Activated naive CD4-positive, alpha-beta T cell treated with Interleukin-2 at 50 U/mL for 16 hours (primary cell): ENCODE data around the gene FCHSD2.
A peak's percentile ranks its signal among the peaks of the same experiment; 100 is the strongest.

ENCODE experiments used
- DNase-seq: peaks from one replicate; pipeline ENCODE4 v3.0.0-alpha.2; 2020

The FCHSD2 gene

GRCh38 chr11:73142128-73142377 lies at the start of gene FCHSD2:
Gene FCHSD2 (minus strand): TSS chr11:73142318. CDS start chr11:73141877, 441 bp downstream.
- no peak for DNase-seq

DNA sequence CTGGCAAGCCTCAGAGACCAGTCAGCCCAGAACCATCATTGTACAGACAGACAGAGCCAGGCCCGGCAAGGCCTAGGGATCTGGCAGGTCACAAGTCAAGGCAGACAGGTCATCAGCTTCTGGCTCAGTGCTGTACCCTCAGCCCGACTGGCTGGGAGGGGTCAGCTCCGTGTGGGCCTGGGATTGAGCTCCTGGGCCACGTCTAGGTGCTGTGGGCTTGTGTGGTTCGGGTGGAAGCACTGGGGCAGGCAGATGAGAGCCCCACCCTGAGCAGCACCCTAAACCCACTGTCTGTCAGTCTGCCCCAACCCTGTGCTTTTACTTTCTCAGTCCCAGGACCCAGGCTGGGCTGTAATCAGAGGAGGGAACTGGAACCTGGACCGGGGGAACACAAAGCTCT lies 49.0 kb upstream of the FCHSD2 start:
- DNase-seq = no peak

DNA sequence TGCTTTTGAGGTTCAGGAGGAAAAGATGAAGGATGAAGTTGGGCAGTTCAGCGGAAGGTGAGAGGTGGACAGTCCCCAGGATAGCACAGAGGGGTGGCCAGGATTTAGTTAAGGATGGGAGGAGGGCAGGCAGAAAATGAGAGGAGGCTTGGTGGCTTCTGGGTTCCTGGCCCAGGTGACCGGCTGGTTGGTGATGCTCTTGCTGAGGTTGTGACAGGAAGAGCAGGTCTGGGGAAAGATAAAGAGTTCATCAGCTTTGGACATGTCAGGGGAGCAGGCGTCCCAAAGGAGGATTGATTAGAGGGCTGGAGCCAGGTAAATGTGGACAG lies 48.4 kb upstream of the FCHSD2 start:
- no peak for DNase-seq

GRCh38 chr11:73189723-73190556 lies 47.8 kb upstream of the FCHSD2 start:
- no peak for DNase-seq

DNA sequence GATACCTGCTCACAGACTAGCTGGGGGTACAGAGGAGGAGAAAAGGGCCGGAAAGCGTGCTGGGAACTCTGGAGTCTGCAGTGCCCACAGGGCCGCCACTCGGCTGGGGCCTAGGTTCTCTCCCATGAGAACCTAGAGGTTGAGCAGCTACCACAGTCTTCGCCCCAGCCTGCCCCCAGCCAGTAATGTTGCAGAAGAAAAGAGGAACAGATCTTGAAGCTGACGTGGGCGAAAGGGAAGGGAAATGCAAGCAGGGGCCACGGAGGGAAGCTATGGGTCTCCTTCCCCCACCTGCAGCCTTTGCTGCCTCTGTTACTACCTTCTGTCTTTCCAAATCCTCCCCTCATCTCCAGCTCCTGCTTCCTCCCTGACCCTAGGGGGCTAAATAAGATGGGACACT lies 47.2 kb upstream of the FCHSD2 start:
- no peak for DNase-seq

- no peak for DNase-seq
These were observed 46.2 kb upstream of the FCHSD2 start for GRCh38 chr11:73188301-73188700.

DNA sequence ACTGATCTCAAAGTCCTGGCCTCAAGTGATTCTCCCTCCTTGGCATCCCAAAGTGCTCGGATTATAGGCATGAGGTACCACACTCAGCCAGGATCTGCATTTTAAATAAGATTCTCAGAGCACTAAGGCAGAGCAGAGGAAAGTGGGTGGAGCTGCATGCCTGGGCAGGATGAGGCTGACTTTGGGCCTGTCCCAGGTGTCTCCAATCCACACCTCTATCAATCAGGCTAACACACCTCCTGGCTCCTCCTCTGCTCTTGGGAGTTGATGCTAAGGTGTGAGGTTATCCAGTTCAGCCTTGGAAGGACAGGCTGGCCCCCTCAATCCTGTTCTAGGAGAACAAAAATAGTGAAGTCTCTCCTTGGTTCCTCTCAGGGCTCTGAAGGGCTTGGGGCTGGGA lies 45.7 kb upstream of the FCHSD2 start:
- no peak for DNase-seq

DNA sequence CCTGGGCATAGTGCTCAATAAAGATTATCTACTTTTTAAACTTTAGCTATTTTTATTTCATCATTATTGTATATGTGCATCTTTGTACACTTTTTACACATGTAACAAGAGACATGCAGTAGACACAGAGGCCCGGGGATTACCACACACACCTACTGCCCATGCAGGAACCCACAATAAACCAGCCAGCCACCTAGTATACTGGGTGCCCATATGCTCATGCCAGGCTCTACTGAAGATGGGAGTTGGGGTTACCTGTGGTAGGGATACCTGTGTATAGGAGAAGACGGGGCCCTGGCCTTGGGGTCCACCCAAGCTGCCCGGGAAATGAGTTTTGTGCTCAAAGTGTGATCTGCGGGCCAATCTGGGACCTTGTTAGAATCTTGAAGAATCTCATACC lies 44.8 kb upstream of the FCHSD2 start:
- DNase-seq = no peak

- DNase-seq = no peak
These were observed 44.3 kb upstream of the FCHSD2 start for GRCh38 chr11:73186294-73186850.

DNA sequence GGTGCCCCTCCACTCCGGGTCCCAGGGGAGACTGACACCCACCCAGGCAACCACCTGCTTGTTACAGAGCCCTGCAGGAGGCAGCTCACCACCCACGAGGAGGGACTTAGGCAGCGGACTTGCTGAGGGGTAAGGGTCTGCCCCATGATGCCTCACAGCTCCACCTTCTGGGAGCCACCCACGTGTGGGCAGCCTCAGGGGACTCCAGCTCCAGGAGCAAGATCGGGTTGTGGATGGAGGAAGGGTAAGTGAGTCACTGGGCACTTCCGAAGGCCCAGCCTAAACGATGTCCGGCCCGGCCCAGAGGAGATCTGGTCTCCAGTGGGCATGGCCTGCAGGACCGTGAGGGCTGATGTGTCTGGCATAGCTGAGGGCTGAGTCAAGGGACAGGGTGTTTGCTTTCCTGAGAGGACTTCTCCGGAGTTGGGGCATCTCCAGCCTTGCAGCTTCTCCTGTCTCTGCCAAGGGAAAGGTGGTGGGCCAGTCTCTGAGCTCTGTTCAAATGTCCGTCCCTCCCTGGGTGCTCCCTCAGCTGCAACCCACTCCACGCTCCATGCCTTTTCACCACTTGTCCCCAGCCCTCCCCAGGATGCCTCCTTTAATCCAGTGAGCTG lies 43.7 kb upstream of the FCHSD2 start:
- no peak for DNase-seq

DNA sequence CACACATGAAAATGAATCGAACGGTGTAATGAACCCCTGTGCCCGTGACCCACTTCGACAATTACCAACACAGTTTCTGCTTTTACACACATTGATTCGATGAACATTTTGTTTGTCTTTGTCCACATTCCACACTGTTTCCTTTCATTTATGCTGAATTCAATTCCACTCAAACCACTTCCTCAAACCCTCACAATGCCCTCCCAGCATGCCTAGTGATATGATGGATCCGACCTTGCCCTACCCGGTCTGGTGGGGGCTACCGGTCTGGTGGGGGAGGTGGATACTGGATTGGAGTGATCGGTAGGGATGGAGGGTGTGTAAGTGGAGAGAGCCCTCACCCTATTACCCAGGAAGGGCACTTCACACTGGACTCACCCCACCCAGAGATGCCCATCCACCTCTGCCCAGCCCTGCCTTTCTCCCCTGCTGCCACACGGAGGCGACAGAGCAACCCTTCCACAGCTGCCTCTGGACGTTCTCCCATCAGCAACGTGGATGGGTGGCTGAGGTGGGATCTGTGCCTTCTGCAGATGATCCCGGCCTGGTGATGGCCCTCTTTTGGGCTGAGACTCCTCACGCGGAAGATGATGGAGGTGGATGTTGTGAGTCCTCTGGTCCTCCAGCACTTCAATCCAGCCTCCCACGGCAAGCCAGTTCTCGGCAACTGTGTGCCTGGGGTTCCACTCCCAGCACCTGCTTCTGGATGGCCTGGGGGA lies 43.0 kb upstream of the FCHSD2 start:
- DNase-seq = peak; percentile 55

- DNase-seq = no peak
These were observed 40.8 kb upstream of the FCHSD2 start for GRCh38 chr11:73182824-73183321.

DNA sequence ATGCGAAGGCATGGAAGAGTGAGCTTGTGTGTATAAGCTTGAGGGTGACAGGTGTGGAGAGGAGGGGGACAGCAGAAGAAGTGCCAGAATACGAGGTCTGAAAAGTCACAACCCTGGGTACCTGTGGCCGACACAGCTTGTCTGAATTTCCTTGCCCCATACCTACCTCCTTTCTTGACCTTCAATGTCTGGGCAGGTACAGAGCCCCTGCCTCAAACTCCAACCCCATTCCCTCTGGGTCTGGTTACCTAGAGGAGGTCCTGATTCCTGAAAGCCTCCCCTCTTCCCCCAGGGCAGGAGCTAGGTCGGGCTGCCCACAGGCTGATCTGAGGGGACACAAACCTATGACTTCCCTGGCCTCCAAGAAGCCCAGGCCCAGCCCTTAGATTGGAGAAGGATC lies 36.6 kb upstream of the FCHSD2 start:
- no peak for DNase-seq

DNA sequence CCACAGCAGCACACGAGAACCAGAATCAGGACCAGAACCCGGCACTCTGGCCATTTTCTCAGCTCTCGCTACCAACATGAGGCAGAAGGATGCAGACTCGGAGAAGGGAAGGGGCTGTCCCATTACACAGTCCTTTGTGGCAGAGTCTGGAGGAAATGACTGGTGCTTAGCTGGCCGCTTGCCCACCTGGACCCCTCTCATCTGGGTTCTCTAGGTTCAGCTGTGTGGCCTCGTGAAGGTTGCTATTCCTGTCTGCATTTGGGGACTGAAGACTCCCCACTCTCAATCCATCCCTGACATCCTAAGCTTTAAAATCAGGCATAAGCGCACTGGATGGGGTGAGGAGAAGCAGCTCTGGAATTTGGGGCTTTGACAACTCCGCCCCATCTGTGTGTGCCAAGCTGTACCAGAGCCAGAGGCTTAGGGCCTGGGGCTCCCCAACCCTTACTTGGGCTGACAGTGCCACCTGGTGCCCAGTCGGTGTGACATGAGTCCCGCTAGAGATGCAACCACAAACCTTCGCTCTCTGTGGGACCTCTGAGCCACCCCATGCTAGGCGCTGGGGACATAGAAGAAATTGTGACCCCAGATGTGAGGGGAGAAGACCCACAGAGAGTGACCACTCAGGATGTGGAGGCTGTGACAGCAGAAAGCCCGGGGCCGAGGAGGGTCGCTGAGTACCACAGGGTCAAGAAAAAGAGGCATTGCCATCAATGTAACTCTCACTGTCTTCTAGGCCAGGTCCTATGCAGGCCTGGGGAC lies 35.8 kb upstream of the FCHSD2 start:
- peak; percentile 81 for DNase-seq

DNA sequence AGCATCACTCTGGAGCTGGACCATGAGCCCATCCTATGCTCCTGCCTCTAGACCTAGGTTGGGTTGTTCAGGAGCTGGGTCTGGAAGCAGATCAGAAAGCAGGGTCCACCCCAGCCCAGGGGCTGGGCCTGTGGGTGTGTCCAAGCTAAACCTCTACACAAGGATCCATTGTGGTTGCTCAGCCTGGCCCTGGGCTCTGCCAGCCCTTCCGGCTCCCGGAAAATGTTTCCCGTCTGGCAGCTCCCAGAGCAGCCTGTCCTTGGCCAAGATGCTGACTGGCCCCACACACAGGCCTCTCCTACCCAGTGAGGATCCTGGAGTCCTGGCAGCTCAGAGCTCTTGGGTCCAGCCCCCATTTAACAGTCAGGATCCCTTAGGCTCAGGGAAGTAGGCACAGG lies 35.3 kb upstream of the FCHSD2 start:
- no peak for DNase-seq

GRCh38 chr11:73176874-73177155 lies 34.7 kb upstream of the FCHSD2 start:
- DNase-seq = no peak

DNA sequence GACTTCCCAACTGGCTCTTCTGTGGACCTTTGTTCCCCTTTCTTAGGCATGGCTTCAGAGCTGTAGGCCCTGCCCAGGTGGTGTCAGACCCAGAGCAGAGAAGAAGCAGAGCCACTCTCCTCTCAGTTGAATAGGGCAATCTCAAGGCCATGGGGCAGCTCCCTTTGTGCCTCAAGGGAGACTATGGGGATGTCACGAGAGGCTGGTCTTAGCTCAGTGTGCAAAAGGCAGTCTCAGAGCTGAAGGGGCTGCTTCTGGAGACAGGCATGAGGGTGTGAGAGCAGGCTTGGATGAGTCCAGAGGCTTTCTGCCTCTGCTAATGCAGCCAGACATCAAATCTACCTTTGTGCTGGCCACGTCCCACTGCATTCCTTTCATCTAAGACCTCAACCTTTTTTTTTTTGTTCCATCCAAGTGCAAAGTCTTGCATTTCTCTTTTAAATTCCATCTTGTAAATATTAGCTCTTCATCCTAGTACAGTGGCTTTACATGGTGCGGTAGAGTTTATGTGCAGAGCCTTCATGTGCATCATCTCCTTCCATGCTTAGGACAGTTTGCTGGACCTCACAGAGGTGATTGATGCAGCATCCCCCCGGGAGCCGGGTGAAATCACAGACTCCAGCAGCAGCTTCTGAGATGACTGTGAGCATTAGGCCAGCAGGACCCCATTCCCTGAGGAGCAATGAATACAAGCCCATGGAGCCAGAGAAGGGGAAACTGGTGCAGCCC lies 34.2 kb upstream of the FCHSD2 start:
- no peak for DNase-seq

DNA sequence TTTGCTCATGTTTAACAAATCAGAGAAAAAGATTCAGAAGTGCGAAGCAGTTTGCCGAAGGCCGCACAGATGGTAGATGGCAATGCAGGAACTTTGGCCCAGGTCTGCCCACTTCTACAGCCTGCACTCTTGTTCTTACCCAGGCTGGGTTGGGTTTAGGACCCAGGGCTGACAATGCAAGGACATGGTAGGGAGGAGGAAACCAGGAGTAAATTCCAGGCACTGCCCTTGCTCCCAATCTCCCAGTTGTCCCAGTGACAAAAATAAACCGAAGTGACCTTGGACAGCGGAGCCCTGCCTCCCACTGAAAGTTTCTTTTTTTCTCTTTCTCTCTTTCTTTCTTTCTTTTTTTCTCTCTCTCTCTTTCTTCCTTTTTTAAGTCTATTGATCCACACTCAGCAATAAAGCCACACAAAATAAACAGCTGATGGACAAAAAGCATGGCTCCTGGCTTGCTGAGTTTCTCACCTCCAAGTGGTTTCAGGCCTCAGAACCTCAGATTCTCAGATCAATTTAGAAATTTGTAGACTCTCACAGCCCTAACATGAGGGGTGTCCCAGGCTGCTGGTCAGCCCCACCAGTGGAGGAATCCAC lies 33.5 kb upstream of the FCHSD2 start:
- DNase-seq = no peak

DNA sequence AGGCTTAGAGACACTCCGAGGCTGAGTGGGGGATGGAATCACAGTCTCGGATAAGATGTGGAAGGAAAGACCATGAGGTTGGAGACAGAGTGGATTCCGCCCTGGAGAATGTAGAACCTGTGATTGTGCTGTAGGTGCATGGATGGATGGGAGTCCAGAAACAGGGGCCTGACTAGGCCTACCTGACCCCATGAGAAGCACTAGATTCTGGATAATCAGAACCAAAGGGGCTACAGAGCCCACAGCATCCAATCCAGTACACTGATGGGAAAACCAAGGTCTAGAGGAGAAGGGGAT lies 32.3 kb upstream of the FCHSD2 start:
- no peak for DNase-seq

- no peak for DNase-seq
These were observed 31.8 kb upstream of the FCHSD2 start for GRCh38 chr11:73173755-73174494.

- no peak for DNase-seq
These were observed 31.0 kb upstream of the FCHSD2 start for GRCh38 chr11:73172992-73173656.
